Neural progenitor cell (in vitro differentiated cells): ENCODE measurements around the gene ZSCAN10.

Source experiments
- EZH2phosphoT487 ChIP-seq: fragments of 200-600 bp; sonication (generic); IDR thresholded peaks from 2 replicates; pipeline ENCODE4 v1.6.1; 2017; ENCODE audit warnings: antibody characterized with exemption
- TF ChIP-seq, protein P1 (sequence below): fragments of 200-600 bp; sonication (generic); IDR thresholded peaks from 2 replicates; pipeline ENCODE4 v1.5.1; 2017; ENCODE audit warnings: antibody characterized with exemption, mild to moderate bottlenecking

GRCh38 chr16:3050487-3050886 lies 48.6 kb downstream of the ZSCAN10 start:
- TF ChIP-seq, protein P1, sequence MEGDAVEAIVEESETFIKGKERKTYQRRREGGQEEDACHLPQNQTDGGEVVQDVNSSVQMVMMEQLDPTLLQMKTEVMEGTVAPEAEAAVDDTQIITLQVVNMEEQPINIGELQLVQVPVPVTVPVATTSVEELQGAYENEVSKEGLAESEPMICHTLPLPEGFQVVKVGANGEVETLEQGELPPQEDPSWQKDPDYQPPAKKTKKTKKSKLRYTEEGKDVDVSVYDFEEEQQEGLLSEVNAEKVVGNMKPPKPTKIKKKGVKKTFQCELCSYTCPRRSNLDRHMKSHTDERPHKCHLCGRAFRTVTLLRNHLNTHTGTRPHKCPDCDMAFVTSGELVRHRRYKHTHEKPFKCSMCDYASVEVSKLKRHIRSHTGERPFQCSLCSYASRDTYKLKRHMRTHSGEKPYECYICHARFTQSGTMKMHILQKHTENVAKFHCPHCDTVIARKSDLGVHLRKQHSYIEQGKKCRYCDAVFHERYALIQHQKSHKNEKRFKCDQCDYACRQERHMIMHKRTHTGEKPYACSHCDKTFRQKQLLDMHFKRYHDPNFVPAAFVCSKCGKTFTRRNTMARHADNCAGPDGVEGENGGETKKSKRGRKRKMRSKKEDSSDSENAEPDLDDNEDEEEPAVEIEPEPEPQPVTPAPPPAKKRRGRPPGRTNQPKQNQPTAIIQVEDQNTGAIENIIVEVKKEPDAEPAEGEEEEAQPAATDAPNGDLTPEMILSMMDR: no peak
- TF ChIP-seq EZH2phosphoT487: no peak
